Esophagus squamous epithelium (tissue), 4 donors: Measurements from ENCODE around the gene CCNF.

Experiments
- CTCF ChIP-seq, 6 experiments: fragments of 450-650 bp in 4 of 6; fragments of 200-600 bp in 2 of 6; sonication (generic) in 2 of 6; IDR thresholded peaks; one replicate each; pipeline ENCODE4 v1.5.1; 2016 to 2019; ENCODE audit warnings: antibody characterized with exemption in 6 of 6, mild to moderate bottlenecking in 4 of 6, moderate library complexity in 4 of 6
- POLR2A ChIP-seq, 4 donors: fragments of 450-650 bp; IDR thresholded peaks; one replicate each; pipeline ENCODE4 v1.6.1; 2017; ENCODE audit warnings: antibody characterized with exemption in 4 of 4, mild to moderate bottlenecking in 4 of 4, moderate library complexity in 3 of 4

DNA sequence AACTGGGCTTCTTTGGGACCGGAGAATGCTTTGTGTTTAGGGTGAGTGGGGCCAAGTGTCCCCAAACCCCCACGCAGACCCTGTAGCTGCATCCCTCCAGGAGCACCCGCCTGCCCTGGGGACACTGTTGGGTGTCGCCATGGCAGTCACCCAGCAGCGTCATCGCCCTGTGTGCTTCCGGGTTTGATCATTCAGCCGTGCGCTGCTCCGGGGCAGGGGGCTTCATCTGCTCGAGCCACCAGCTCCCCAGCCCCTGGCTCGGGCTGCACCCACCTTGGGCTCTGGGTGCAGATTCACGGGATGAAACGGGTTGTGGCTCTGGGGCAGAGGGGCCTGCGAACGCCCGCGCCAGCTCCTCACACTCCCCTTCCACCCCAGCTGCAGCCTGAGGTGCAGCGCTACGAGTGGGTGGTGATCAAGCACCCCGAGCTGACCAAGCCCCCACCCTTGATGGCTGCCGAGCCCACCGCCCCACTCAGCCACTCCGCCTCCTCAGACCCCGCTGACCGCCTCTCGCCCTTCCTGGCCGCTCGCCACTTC lies 70.7 kb downstream of the CCNF start:
- no peak for TF ChIP-seq CTCF (IDR thresholded peaks at IDR 0.05)
- TF ChIP-seq POLR2A (IDR thresholded peaks at IDR 0.05), result no peak
